SU-DHL-6 (cell line): ENCODE results near the gene LRIT1.

ENCODE experiments used
- EZH2phosphoT487 ChIP-seq: fragments of 200-600 bp; sonication (generic), shearing (Covaris generic); conservative IDR thresholded peaks from 2 replicates; pipeline ENCODE4 v1.6.1; 2018; ENCODE audit warnings: mild to moderate bottlenecking, antibody characterized with exemption, low read length, moderate library complexity, mixed read lengths
- TF ChIP-seq, protein P1 (sequence below): fragments of 200-600 bp; sonication (generic); IDR thresholded peaks from one replicate; pipeline ENCODE4 v1.5.1; 2017; ENCODE audit warnings: antibody characterized with exemption, mild to moderate bottlenecking, low read length, moderate library complexity; ENCODE audit not compliant: insufficient read depth, poor library complexity, severe bottlenecking

GRCh38 chr10:84270708-84271107 is 29.4 kb upstream of the LRIT1 start:
- TF ChIP-seq, protein P1, sequence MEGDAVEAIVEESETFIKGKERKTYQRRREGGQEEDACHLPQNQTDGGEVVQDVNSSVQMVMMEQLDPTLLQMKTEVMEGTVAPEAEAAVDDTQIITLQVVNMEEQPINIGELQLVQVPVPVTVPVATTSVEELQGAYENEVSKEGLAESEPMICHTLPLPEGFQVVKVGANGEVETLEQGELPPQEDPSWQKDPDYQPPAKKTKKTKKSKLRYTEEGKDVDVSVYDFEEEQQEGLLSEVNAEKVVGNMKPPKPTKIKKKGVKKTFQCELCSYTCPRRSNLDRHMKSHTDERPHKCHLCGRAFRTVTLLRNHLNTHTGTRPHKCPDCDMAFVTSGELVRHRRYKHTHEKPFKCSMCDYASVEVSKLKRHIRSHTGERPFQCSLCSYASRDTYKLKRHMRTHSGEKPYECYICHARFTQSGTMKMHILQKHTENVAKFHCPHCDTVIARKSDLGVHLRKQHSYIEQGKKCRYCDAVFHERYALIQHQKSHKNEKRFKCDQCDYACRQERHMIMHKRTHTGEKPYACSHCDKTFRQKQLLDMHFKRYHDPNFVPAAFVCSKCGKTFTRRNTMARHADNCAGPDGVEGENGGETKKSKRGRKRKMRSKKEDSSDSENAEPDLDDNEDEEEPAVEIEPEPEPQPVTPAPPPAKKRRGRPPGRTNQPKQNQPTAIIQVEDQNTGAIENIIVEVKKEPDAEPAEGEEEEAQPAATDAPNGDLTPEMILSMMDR: no peak
- TF ChIP-seq EZH2phosphoT487: no peak
